ENCODE results near the gene AFAP1.

AFAP1 gene

DNA sequence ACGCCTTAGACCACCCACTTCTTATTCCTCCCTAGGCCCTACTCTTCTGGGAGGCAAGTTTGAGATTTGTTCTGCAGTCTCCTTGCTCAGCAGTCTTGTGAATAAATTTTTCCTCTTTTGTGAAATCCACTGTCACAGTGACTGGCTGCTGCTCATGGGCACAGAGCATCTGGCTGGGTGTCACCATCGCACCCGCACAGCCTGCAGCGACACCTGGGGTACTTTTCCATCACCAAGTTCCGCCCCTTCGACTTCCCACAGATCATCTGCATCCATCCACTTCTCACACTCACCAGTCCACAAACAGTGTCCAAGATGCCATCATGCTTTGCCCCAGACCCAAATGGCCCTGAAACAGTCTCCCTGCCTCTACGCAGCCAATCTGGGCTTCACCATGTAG lies 36.4 kb upstream of the AFAP1 start:
- no peak overlapping the region for H3K27ac ChIP-seq
- no peak for TF ChIP-seq ZFX (IDR thresholded peaks at IDR 0.05; ENCODE audit: borderline replicate concordance)
- TF ChIP-seq, protein P1, sequence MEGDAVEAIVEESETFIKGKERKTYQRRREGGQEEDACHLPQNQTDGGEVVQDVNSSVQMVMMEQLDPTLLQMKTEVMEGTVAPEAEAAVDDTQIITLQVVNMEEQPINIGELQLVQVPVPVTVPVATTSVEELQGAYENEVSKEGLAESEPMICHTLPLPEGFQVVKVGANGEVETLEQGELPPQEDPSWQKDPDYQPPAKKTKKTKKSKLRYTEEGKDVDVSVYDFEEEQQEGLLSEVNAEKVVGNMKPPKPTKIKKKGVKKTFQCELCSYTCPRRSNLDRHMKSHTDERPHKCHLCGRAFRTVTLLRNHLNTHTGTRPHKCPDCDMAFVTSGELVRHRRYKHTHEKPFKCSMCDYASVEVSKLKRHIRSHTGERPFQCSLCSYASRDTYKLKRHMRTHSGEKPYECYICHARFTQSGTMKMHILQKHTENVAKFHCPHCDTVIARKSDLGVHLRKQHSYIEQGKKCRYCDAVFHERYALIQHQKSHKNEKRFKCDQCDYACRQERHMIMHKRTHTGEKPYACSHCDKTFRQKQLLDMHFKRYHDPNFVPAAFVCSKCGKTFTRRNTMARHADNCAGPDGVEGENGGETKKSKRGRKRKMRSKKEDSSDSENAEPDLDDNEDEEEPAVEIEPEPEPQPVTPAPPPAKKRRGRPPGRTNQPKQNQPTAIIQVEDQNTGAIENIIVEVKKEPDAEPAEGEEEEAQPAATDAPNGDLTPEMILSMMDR (IDR thresholded peaks at IDR 0.05): no peak

DNA sequence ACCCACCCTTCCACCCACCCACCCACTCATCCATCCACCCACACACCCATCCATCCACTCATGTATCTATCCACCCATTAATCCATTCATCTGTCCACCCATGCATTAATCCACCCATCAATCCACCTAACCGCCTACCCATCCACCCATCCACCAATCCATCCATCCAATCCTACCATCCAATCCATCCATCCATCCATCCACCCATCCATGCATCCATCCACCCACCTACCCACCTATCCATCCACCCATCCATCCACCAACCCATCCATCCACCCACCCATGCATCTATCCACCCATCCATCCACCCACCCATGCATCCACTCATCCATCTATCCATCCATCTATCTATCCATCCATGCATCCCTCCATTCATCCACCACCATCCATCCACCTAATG lies 34.8 kb upstream of the AFAP1 start:
- H3K27ac ChIP-seq: no peak overlapping the region
- TF ChIP-seq ZFX (IDR thresholded peaks at IDR 0.05; ENCODE audit: borderline replicate concordance): no peak
- TF ChIP-seq, protein P1 (IDR thresholded peaks at IDR 0.05): no peak

DNA sequence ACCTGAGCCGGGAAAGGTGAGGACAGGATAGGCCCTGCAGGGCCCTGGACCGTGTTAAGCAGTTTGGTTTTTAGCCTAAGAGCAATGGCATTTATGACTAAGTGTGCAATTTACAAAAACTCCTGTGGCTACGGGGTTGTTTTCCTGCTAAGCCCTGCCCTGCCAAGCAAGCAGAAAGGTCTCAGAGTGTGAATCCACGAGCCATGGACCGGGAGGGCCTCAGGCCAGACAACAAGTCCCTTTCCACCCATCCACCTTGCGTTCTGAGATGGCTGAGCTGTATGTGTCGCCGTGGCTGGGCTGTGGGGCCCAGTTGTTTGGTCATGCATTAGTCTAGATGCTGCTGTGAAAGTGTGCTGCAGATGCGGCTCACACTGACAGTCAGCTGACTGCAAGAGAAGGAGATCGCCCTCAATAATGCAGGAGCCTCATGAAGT lies 33.9 kb upstream of the AFAP1 start:
- H3K27ac ChIP-seq: no peak overlapping the region
- TF ChIP-seq, protein P1 (IDR thresholded peaks at IDR 0.05): no peak
- no peak for TF ChIP-seq ZFX (IDR thresholded peaks at IDR 0.05; ENCODE audit: borderline replicate concordance)

DNA sequence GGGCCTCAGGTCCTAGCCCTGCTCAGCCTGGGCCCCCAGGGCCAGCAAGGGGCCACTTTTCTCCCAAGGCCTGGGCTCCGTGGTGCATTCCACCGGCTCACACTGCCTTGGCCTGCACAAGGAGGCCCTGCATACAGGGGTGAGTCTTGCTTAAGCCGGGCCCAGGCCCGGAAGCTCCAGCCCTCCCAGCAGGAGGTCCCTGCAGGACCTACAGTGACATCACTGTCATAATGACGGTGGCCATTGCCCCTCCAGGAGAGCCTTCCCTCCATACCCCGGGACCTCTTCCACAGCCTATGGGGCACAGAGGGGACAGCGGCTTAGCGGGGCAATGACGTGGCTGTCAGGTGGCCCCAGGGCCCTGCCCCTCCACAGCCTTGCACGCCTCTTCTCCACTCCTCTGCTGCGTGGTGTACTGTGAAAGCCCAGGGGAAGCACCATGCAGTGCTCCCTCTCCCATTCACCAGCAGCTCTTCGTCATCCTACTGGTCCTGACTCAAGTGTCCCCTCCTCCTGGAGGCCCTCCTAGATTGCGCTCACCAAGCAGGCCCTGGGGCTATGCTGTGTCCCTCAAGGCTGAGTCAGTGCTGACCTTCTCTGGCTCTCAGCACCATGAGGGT lies 32.3 kb upstream of the AFAP1 start:
- no peak overlapping the region for H3K27ac ChIP-seq
- TF ChIP-seq, protein P1 (IDR thresholded peaks at IDR 0.05): no peak
- TF ChIP-seq ZFX (IDR thresholded peaks at IDR 0.05; ENCODE audit: borderline replicate concordance): no peak

DNA sequence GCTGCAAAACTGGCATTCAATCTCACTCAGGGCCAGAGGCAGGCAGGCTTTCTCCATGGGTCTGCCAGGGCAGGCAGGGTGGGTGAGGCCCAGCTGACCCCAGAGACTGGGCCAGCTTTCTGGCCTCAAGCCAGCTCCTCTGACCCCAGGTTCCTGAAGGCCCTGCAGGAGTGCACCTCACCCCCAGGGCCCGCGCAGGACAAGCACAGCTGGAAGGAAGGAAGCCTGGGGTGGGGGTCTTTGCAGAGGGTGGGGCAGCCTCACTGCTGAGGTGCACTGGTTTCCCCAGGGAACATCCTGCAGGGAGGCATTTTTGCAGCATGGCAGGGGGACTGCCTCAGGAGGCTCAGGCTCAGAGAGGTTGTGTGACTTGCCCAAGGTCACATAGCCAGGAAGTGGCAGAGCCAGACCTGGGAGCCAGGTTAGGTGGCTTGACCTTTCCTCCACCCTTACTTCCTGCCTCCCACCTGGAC lies 31.5 kb upstream of the AFAP1 start:
- no peak overlapping the region for H3K27ac ChIP-seq
- TF ChIP-seq, protein P1 (IDR thresholded peaks at IDR 0.05): no peak
- no peak for TF ChIP-seq ZFX (IDR thresholded peaks at IDR 0.05; ENCODE audit: borderline replicate concordance)

DNA sequence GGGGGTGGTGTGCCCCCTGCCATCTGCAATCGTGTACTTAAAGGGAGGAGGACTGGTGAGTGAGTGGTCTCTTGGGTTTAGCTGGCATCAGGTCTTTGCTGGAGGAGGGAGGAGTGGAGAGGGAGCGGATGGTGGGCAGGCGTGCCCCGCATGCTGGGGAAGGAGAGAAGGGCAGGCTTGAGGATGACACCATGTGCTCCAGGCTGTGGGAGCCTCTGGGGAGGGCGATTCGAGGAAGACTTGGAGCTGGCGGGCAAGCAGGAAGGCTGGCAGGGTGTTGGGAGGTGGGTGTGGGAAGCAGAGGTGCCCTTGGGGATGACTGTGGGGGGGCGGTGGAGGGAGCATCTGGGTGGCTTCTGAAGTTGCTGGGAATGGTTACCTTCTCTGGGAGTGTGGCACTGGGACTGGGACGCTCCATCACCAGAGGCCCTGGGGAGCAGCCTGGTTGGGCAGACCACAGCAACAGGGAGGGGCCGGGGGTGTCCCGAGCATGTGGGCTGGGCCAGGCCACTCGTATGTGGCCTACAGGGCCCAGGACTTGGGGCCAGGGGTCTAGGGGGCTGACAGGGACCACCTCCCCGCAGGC lies 30.8 kb upstream of the AFAP1 start:
- H3K27ac ChIP-seq: no peak overlapping the region
- no peak for TF ChIP-seq ZFX (IDR thresholded peaks at IDR 0.05; ENCODE audit: borderline replicate concordance)
- TF ChIP-seq, protein P1 (IDR thresholded peaks at IDR 0.05): no peak

DNA sequence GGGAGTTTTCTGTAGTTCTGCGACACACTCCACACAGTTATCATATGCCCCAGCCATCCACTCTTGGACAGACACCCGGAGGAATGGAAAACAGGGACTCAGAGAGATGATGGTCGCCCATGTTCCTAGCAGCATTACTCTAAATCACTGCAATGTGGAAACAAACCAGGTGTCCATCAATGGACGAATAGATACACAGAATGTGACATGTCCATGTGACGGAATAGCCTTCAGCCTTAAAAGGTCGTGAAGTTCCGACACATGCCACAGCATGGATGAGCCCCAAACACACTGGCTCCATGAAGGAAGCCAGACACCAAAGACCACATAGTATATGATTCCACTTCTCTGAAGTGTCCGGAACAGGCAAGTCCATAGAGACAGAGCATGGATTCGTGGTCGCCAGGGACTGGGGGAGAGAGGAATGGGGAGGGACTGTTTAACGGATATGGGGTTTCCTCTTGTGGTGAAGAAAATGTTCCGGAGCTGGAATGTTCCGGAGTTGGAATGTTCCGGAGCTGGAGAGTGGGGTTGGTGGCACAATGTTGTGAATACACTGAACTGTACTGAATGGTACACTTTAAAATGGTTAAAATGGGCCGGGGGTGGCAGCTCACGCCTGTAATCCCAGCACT lies 28.7 kb upstream of the AFAP1 start:
- H3K27ac ChIP-seq: no peak overlapping the region
- no peak for TF ChIP-seq ZFX (IDR thresholded peaks at IDR 0.05; ENCODE audit: borderline replicate concordance)
- TF ChIP-seq, protein P1 (IDR thresholded peaks at IDR 0.05): no peak
